ENCODE results near the gene DHRS7B.
"Not testable (repeated sequence)": the region's sequence is repeated elsewhere in the genome, so short reads cannot be mapped to it uniquely, and the experiment has no call there.

DHRS7B gene, protein sequence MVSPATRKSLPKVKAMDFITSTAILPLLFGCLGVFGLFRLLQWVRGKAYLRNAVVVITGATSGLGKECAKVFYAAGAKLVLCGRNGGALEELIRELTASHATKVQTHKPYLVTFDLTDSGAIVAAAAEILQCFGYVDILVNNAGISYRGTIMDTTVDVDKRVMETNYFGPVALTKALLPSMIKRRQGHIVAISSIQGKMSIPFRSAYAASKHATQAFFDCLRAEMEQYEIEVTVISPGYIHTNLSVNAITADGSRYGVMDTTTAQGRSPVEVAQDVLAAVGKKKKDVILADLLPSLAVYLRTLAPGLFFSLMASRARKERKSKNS

DNA sequence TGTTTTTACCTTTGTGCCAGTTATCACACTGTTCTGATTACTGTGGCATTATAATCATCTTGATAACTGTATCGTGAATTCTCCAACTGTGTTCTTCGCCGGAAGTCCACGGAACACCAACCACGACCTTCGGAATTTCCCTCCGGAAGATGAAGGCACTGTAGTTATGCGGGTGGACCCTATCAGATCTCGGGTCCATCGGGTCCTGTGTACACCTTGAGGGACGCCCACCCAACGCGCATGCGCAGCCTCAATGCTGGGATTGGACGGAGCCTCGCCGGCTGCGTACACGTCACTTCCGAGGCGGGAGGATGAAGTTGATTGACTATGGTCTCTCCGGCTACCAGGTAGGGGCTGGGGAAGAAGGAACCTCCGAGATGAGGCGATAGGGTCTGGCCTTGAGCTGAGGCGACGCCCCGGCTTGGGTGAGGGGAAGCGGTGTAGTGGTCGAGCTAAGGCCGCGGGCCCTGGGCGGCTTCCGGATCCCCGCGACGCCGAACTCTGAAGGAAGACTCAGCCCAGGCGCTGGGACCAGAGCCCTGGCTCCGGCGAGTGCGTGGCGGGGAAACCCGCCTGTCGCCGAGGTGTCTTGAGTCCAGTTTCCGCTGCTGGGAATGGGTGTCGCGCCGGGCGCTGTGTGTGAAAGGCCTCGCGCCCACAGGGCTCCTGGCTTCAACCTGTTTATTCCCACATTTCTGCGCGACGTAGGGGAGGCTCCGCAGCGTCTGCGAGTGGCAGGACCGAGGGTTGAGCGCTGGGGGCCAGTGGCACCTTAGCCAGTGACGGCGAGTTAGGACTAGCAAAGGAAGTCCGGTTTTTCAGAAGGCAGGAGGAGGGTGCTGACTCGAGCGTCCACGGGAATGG, at the start of gene DHRS7B:
Gene DHRS7B, plus strand, starts transcription at position 320 of the 864 bp plus-strand sequence. Its CDS starts 8 bp downstream, at position 328.
- DNase-seq: peak; percentile 94 to 97

DNA sequence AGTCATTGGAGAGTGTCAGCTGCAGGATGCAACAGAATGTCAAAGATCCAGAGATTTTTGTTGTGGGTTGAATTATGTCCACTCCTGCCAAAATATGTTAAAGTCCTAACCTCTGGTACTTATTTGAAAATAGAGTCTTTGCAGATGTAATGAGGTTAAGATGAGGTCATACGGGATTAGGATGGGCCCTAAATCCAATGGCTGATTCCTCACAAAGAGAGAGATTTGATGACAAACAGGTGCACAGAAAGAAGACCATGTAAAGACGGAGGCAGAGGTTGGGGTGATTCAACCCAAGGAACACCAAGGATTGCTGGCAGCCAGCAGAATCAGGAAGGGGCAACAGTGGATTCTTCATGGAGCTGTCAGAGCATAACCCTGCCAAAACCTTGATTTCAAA, 49.5 kb upstream of the DHRS7B start:
- no peak for DNase-seq

DNA sequence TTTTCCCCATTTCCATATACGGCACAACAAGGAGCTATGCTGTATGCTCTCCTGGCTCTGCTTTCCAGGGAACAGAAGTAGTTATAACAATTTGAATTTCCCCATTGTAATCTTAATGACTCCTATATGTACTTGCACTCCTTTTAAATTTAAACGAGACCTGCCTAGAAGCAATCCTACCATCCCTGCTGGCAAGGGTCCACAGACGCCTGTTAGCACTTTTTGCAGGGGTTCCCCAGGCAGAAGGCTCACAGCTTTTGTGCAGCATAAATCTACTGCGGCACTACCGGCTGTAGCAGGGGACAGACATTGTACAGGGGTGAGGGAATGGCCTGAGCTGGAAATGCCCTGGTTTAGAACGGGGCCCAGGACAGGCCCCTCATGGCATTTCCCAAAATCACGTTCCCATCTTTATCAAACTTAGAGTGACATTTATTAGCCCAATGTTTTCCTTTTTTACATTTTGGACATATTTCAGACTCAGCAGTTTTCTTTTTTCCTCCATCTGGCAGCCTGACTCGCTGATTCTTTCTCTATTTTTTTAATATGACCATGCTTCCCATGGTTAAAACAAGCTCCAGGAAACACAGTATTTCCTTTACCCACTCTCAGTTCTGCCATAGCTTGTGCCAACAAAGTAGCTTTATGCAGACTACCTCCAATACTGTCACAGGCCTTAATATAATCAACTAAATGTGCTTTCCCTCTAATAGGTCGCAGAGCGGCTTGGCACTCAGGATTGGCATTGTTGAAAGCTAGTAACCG, 48.6 kb upstream of the DHRS7B start:
- no peak for DNase-seq

DNA sequence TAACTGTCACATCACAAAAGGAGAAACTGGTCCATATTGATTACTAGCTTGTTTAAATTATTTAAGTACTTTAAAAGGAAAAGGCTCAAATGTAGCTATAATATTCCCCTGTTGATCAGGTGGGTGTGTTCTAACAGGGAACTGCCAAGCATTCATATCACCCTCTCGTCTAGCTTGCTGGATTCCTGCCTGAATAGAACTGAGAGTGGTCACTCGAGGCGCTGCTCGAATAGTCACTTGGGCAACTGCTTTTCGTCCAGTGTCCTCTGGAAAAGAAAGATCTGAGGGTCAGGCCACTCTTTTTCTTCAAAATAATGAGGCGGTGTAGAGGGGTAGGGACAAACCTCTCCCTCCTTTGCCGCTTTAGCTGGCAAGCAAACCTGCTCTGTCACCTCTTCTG, 47.6 kb upstream of the DHRS7B start:
- no peak for DNase-seq

DNA sequence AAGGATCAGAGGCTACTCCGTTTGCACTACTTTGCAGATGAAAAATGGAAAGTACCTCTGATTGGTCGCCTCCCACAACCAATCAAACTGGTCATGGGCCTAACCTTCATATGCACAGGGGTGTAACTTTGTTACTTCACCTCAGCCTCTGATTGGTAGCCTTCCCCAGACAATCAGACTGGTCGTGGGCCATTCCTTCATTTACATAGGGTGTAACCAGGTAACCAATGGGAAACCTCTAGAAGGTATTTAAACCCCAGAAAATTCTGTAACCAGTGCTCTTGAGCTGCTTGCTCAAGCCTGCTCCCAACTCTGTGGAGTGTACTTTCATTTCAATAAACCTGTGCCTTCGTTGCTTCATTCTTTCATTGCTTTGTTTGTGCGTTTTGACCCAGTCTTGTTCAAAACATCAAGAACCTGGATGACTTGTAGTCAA, 44.7 kb upstream of the DHRS7B start:
- DNase-seq: no peak

DNA sequence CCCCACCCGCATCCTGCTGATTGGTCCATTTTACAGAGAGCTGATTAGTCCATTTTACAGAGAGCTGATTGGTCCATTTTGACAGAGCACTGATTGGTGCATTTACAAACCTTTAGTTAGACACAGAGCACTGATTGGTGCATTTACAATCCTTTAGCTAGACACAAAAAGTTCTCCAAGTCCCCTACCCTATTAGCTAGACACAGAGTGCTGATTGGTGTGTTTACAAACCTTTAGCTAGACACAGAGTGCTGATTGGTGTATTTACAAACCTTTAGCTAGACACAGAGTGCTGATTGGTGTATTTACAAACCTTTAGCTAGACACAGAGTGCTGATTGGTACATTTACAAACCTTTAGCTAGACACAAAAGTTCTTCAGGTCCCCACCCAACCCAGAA, 41.5 kb upstream of the DHRS7B start:
- not testable (repeated sequence) for DNase-seq

DNA sequence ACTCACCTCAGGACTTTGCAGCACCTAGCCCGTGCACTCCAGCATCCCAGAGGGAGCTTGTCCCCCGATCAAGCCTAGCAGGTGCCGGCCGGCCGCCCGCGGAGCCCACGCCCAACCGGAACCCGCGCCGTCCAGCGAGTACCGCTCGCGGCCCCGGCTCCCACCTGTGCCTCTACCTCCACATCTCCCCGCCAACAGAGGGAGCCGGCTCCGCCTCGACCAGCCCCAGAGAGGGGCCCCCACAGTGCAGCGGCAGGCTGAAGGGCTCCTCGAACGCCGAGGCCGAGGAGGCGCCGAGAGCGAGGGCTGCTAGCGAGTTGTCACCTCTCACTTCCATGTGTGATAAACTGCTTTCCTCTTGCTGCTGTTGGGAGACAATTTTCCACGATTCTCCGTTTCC, 41.1 kb upstream of the DHRS7B start:
- DNase-seq: no peak

DNA sequence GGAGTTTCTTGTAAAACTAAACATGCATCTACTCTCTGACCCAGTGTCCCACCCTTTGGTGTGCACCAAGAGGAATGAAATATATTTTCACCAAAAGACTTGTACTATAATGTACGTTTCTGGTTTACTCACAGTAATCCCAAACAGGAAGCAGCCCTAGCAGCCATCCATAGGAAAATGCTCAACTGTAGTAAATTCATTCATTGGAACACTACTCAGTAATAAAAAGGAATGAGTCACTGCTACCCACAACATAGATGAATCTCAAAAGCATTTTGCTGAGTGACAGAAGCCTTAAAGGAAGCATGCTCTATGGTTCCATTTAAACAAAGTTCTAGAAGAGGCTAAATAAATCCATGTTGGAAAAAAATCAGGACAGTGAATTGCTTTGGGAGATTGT, 37.6 kb upstream of the DHRS7B start:
- DNase-seq: no peak

DNA sequence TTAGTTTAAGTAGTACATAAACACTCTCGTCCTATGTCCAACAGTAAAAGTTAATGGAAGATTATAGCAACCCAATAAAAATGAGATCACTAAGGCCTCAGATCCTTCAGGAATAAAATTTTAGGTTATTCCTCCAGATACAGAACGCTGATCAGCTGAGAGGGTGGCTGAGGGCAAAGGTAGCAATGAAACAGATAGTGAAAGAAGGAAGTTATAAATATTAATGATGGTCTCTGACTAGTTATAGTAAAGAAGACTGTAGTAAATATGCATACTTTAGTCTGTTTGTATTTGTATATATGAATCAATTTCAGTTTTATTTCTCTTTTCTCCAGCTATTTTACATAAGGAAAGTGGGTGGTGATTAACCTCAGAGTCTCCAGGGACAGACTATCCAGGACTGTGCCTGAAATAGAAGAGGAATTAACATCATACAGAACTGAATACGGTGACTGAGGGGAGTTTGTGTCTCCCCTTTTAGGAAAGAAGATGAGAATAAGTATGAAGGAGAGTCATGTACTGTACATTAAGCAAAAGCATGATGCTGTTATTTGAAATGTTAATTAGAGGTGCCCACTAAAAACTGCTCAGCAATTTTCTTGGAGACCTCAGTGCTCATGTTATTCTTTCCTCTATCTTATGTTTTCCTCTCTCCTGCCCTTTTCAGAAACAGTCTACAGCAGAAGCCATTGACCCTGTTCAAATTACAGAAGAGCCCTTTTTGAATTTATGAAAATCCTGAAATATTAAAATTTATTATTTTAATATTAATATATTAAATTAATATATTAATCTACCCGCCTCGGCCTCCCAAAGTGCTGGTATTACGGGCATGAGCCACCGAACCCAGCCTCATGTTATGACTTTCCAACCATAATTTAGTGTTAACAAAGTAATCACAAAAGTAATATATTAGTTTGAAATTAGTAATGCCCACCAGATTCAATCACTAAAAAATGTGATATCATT, 36.5 kb upstream of the DHRS7B start:
- no peak for DNase-seq

DNA sequence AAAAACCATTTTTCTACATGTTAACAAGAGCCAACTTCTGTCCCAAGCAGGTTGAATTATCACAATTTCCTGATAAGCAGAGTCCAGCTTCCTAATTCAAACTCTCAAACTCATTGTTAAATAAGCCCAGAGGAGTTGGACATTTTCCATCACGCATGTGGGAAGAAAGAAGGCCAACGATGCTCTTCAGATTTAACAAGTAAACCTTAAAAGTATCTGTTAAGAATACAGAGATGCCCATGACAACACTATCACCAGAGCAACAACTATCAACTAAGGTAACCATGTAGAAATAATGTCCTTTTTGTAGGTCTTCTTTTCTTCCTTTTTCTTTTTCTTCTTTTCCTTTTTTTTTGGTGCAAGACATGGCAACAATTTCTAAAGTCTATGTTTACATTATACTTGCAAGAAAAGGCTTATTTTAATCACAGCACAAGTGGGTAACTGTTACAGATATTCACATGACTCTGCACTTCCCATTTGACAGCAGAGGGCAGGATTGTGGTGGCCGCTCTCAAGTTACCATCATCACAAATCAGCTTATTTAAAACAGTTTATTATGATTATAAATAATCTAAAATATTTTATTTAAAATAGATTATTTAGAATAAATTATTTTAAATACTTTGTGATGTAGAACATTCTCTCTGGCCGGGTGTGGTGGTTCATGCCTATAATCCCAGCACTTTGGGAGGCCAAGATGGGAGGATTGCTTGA, 35.7 kb upstream of the DHRS7B start:
- DNase-seq: no peak

DNA sequence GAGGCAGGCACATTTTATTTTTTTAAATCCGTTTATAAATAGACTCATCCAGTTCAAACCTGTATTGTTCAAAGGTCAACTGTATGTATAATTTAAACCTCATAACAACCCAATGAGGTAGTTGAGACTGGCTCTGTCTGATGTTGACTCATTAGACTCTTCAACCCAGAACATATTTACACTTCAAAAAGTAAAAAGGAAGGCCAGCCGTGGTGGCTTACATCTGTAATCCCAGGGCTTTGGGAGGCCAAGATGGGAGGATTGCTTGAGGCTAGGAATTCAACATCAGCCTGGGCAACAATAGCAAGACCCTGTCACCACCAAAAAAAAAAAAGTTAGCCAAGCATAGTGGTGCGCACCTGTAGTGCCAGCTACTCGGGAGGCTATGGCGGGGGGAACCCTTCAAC, 32.5 kb upstream of the DHRS7B start:
- no peak for DNase-seq

DNA sequence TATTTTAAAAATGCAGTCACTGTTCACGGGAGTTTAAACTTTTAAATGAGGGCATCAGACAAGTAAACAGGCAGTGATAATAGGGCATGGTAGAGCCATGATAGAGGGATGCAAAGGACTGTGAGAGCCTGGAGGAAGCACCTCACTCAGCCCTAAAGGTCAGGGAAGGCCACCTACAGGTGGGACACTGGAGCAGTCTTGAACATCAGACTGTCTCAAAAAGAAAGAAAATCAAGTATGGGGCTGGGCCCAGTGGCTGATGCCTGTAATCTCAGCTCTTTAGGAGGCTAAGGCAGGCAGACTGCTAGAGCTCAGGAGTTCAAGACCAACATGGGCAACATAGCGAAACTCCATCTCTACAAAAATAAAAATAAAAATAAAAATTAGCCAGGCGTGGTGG, 31.0 kb upstream of the DHRS7B start:
- DNase-seq: no peak

DNA sequence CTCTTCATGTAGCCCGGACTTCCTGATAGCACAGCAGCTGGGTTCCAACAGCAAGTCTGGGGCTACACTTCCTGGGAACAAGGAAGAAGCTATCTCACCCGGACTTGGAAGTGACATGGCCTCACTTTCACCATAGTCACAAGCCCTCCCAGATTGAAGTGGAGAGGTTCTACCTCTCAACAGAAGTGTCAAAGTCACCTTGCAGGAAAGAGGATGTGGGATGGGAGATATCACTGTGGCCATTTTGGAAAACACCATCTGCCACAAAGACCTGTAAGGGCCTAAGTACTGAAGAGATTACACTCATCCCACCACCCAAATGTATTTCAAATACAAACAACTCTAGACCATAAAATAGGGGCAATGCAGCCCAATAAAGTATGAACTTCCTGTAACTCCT, 29.9 kb upstream of the DHRS7B start:
- DNase-seq: no peak

DNA sequence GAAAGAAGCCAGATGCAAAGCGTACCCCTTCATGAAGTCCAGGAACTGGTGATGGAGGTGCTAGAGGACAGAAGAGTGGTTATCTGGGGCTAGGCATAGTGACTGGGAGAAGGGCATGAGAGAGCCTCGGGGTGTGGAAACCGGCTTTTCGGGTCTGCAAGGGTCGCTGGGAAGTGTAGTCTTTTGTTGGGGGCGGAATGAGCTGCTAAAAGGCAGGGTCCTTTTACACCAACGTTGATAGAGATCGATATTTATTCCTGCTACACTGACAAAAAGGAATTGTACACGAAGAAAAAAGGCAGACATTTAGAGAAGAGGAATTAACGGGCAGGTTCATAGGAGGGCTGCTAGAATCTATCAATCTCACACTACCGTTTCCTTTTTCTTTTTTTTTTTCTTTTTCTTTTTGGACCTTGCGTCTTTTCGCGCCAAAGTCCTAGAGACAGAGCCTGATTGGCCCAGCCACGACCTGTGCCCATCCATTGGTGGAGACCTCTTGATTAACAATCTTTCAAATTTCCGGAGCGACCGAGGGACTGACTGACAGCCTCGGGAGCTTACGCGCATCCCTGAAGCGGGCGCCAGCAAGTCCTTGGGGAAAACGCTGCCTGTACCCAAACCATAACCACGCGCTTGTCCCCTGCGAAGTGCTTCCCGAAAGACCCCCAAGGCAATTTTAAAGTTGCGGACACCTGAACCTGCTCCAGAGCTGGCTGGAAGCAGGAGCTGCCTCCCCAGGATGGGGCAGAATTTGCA, 27.7 kb upstream of the DHRS7B start:
- DNase-seq: peak; percentile 38 to 40

DNA sequence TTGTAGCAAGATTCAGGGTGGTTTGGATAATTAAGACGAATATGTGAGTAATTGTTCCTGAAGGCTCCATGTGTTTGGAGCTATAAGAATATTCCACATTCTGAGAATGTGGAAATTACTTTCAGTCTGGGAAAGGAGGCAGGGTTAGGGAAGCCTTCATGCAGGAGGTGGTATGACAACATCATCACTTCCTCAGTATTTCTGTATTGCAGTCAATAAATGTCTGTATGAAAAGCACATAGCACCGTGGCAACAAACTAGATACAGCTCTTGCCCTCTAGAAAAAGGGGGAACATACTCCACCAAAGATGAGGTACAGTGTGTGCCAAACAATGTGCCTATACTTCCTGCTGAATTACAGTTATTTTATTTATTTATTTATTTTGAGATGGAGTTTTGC, 26.1 kb upstream of the DHRS7B start:
- DNase-seq: no peak

DNA sequence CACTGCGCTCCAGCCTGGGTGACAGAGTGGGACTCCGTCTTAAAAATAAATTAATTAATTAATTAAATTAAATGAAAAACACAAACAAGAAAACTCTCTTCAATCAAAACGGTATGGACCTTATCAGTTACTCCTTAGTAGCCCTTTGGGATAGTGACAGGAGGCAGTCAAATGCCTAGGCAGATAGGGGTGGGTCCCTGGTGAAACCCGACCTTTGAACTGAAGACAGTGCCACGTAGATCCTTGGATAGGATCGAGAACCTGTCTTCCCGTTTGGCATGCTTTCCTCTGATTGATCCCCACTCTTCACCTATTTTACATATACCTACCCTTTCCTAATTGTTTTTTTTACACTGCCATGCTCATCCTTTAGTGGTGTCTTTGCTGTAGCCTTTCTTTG, 22.2 kb upstream of the DHRS7B start:
- DNase-seq: no peak

DNA sequence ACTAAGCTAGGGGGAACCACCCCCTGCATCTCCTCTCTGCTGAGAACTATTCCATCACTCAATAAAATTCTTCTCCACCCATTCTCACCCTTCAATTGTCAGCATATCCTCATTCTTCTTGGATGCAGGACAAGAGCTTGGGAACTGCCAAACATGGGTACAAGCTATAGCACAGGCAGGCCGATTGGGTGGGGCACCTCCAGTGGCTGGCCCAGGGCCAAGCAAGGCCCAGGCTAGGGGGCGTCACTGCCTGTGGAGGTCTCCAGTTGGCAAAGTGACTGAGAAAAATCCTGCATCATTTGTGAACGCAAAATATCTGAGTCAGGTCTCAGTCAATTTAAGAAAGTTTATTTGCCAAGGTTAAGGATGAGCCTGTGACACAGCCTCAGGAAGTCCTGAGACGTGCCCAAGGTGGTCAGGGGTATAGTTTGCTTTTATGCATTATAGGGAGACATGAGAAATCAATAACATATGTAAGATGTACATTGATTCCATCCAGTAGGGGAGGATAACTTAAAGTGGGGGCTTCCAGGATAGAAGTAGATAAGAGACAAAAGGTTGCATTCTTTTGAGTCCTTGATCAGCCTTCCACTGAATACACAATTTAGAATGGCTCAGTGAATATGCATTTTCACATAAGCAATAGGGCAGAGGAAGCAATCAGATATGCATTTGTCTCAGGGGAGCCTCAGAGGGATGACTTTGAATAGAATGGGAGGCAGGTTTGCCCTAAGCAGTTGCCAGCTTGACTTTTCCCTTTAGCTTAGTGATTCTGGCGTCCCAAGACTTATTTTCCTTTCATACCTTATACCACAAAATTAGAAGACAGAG, 21.5 kb upstream of the DHRS7B start:
- DNase-seq: no peak

DNA sequence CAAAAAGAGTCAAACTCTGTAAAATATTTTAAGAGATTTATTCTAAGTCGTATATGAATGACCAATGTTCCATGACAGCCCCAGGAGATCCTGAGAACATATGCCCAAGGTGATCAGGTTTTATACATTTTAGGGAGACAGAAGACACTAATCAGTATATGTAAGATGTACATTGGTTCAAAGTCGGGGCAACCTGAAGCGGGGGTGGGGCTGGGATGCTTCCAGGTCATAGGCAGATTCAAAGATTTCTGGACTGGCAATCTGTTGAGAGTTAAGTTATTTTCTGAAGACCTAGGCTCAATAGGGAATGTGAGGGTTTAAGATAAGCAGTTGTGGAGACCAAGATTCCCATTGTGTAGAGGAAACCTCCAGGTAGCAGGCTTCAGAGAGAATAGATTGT, 20.4 kb upstream of the DHRS7B start:
- DNase-seq: no peak

DNA sequence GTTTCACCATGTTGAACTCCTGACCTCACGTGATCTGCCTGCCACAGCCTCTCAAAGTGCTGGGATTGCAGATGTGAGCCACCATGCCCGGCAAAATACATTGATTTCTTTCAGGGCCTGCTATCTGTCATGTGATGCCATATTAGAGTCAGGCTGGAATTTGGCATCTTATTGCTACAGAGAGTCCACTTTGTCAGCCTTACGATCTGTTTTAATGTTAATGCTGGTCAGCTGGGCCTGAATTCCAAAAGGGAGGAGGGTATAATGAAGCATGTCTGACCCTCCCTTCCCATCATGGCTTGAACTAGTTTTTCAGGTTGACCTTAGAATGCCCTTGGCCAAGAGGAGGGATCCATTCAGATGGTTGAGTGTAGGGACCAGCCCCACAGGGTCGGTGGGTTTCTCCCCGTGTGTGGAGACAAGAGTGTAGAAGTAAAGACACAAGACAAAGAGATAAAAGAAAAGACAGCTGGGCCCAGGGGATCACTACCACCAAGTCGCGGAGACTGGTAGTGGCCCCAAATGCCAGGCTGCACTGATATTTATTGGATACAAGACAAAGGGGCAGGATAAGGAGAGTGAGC, 19.6 kb upstream of the DHRS7B start:
- DNase-seq: not testable (repeated sequence)

All from activated CD4-positive, alpha-beta T cell treated with anti-CD3 and anti-CD28 coated beads, Interleukin-2, amount 50 U/mL, for 4 hours (primary cell).